ENCODE data around the gene RAB11A. TPM values are rescaled to one million over a fixed set of nuclear protein-coding genes. Genes with fewer than 3 reads are reported as not detected.

Gene RAB11A
- total and polyA plus RNA-seq, 2 of the 13 experiments (the other 11 are each of a cell fraction or from before 2014, with no cell fraction given) = 161 to 162 TPM

DNA sequence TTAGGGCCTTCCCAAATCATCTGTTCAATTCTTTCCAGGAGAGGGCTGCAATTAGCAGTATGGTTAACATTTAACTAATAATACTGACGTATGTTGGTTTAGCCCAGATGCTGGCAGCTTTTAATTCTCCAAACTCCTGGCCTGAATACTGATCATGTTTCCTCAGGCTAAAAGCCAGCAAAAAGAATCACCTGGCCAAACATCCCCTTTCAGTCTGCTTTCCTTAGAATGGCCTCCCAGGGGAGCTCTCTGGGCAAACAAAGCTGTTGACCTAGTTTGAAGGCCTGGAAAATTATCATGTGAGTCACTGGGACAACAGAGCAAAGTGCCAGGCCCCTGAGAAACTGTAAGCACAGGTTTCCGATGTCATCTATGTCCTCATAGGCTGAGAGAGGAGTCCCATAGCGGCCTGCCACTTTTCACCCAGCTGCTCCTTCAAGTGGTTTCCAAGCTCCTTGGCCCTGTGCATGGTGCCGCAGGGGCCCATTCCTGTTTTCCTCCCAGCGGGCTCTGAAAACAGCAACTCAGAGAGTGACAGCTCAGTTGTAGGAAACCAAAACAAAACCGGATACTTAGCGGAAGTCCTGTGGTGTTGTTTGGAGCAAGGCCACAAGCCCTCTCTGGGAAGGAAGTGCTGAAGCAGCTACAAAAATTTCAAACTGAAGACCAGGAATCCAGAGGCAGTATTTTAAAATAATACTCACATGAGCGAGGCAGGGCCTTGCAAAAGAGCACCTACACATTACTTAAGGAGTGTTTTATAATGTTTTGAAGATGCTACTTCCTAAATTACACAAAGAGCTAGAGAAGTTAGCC lies 36.5 kb upstream of the RAB11A start (continued):
- TF ChIP-seq, protein P1, sequence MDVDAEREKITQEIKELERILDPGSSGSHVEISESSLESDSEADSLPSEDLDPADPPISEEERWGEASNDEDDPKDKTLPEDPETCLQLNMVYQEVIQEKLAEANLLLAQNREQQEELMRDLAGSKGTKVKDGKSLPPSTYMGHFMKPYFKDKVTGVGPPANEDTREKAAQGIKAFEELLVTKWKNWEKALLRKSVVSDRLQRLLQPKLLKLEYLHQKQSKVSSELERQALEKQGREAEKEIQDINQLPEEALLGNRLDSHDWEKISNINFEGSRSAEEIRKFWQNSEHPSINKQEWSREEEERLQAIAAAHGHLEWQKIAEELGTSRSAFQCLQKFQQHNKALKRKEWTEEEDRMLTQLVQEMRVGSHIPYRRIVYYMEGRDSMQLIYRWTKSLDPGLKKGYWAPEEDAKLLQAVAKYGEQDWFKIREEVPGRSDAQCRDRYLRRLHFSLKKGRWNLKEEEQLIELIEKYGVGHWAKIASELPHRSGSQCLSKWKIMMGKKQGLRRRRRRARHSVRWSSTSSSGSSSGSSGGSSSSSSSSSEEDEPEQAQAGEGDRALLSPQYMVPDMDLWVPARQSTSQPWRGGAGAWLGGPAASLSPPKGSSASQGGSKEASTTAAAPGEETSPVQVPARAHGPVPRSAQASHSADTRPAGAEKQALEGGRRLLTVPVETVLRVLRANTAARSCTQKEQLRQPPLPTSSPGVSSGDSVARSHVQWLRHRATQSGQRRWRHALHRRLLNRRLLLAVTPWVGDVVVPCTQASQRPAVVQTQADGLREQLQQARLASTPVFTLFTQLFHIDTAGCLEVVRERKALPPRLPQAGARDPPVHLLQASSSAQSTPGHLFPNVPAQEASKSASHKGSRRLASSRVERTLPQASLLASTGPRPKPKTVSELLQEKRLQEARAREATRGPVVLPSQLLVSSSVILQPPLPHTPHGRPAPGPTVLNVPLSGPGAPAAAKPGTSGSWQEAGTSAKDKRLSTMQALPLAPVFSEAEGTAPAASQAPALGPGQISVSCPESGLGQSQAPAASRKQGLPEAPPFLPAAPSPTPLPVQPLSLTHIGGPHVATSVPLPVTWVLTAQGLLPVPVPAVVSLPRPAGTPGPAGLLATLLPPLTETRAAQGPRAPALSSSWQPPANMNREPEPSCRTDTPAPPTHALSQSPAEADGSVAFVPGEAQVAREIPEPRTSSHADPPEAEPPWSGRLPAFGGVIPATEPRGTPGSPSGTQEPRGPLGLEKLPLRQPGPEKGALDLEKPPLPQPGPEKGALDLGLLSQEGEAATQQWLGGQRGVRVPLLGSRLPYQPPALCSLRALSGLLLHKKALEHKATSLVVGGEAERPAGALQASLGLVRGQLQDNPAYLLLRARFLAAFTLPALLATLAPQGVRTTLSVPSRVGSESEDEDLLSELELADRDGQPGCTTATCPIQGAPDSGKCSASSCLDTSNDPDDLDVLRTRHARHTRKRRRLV (CRISPR knock-in tag; IDR thresholded peaks at IDR 0.05) = no peak; the same call in 1 of the 2 replicates
- peak; percentile 23; the same call in 1 of the 2 replicates for TF ChIP-seq STAT5B (CRISPR knock-in tag; IDR thresholded peaks at IDR 0.05)
- TF ChIP-seq, protein P2, sequence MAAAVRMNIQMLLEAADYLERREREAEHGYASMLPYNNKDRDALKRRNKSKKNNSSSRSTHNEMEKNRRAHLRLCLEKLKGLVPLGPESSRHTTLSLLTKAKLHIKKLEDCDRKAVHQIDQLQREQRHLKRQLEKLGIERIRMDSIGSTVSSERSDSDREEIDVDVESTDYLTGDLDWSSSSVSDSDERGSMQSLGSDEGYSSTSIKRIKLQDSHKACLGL (CRISPR knock-in tag; IDR thresholded peaks at IDR 0.05) = 0 out of 2 replicates have a peak, but pooled peaks have one; percentile 22
- TF ChIP-seq FOXA1 (IDR thresholded peaks at IDR 0.05) = peak; percentile 96
- peak; percentile 98 for TF ChIP-seq FOXA1 (CRISPR knock-in tag; IDR thresholded peaks at IDR 0.05)
- TF ChIP-seq, protein P3, sequence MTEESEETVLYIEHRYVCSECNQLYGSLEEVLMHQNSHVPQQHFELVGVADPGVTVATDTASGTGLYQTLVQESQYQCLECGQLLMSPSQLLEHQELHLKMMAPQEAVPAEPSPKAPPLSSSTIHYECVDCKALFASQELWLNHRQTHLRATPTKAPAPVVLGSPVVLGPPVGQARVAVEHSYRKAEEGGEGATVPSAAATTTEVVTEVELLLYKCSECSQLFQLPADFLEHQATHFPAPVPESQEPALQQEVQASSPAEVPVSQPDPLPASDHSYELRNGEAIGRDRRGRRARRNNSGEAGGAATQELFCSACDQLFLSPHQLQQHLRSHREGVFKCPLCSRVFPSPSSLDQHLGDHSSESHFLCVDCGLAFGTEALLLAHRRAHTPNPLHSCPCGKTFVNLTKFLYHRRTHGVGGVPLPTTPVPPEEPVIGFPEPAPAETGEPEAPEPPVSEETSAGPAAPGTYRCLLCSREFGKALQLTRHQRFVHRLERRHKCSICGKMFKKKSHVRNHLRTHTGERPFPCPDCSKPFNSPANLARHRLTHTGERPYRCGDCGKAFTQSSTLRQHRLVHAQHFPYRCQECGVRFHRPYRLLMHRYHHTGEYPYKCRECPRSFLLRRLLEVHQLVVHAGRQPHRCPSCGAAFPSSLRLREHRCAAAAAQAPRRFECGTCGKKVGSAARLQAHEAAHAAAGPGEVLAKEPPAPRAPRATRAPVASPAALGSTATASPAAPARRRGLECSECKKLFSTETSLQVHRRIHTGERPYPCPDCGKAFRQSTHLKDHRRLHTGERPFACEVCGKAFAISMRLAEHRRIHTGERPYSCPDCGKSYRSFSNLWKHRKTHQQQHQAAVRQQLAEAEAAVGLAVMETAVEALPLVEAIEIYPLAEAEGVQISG (CRISPR knock-in tag; IDR thresholded peaks at IDR 0.05) = peak; percentile 80
- TF ChIP-seq ZNF138 (CRISPR knock-in tag; IDR thresholded peaks at IDR 0.05; ENCODE audit: low read depth) = no peak
- TF ChIP-seq SALL2 (CRISPR knock-in tag; IDR thresholded peaks at IDR 0.05) = peak; percentile 69; the same call in 1 of the 2 replicates
- TF ChIP-seq RFXAP (CRISPR knock-in tag; IDR thresholded peaks at IDR 0.05; ENCODE audit: borderline replicate concordance) = peak; percentile 87; the same call in 1 of the 2 replicates
- TF ChIP-seq TBL1XR1 (IDR thresholded peaks at IDR 0.05; ENCODE audit: borderline replicate concordance, low read length, partially characterized antibody) = peak; percentile 85
- TF ChIP-seq ZNF143 (CRISPR knock-in tag; IDR thresholded peaks at IDR 0.05) = peak; percentile 22; the same call in 1 of the 2 replicates
- TF ChIP-seq, protein P4, sequence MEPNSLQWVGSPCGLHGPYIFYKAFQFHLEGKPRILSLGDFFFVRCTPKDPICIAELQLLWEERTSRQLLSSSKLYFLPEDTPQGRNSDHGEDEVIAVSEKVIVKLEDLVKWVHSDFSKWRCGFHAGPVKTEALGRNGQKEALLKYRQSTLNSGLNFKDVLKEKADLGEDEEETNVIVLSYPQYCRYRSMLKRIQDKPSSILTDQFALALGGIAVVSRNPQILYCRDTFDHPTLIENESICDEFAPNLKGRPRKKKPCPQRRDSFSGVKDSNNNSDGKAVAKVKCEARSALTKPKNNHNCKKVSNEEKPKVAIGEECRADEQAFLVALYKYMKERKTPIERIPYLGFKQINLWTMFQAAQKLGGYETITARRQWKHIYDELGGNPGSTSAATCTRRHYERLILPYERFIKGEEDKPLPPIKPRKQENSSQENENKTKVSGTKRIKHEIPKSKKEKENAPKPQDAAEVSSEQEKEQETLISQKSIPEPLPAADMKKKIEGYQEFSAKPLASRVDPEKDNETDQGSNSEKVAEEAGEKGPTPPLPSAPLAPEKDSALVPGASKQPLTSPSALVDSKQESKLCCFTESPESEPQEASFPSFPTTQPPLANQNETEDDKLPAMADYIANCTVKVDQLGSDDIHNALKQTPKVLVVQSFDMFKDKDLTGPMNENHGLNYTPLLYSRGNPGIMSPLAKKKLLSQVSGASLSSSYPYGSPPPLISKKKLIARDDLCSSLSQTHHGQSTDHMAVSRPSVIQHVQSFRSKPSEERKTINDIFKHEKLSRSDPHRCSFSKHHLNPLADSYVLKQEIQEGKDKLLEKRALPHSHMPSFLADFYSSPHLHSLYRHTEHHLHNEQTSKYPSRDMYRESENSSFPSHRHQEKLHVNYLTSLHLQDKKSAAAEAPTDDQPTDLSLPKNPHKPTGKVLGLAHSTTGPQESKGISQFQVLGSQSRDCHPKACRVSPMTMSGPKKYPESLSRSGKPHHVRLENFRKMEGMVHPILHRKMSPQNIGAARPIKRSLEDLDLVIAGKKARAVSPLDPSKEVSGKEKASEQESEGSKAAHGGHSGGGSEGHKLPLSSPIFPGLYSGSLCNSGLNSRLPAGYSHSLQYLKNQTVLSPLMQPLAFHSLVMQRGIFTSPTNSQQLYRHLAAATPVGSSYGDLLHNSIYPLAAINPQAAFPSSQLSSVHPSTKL (CRISPR knock-in tag; IDR thresholded peaks at IDR 0.05) = peak; percentile 90
- TF ChIP-seq PHF21A (CRISPR knock-in tag; IDR thresholded peaks at IDR 0.05) = peak; percentile 98
- TF ChIP-seq TCF12 (IDR thresholded peaks at IDR 0.05) = no peak
- peak; percentile 79; the same call in 1 of the 2 replicates for TF ChIP-seq TCF12 (CRISPR knock-in tag; IDR thresholded peaks at IDR 0.05)
- TF ChIP-seq ZNF260 (CRISPR knock-in tag; IDR thresholded peaks at IDR 0.05; ENCODE audit: borderline replicate concordance, low read depth) = no peak
- peak; percentile 51 for TF ChIP-seq RAD21 (CRISPR knock-in tag; IDR thresholded peaks at IDR 0.05)

Measured in HepG2 (cell line).